GM18861 (cell line): Measurements from ENCODE around the gene PIPOX.

Experiments
- ATAC-seq: cut with Tn5 transposase; IDR thresholded peaks from one replicate; pipeline ENCODE4 v1.9.1; 2021; ENCODE audit not compliant: unreplicated experiment

The PIPOX gene

GRCh38 chr17:29018788-29019474 is 24.0 kb upstream of the PIPOX start:
- ATAC-seq, result no peak

GRCh38 chr17:29019475-29020181 is 23.3 kb upstream of the PIPOX start:
- ATAC-seq, result no peak

GRCh38 chr17:29020576-29020975 is 22.4 kb upstream of the PIPOX start:
- ATAC-seq, result no peak

GRCh38 chr17:29021226-29021625 is 21.7 kb upstream of the PIPOX start:
- no peak for ATAC-seq

- ATAC-seq, result no peak
These were observed 20.9 kb upstream of the PIPOX start for GRCh38 chr17:29022074-29022473.

GRCh38 chr17:29024316-29024952 is 18.5 kb upstream of the PIPOX start:
- no peak for ATAC-seq

GRCh38 chr17:29031488-29031887 is 11.5 kb upstream of the PIPOX start:
- ATAC-seq, result no peak

GRCh38 chr17:29032013-29032856 is 10.7 kb upstream of the PIPOX start:
- no peak for ATAC-seq

GRCh38 chr17:29032857-29033197 is 10.1 kb upstream of the PIPOX start:
- no peak for ATAC-seq

- no peak for ATAC-seq
These were observed 8.4 kb upstream of the PIPOX start for GRCh38 chr17:29034510-29034909.

- no peak for ATAC-seq
These were observed 6.4 kb upstream of the PIPOX start for GRCh38 chr17:29036584-29036983.

- no peak for ATAC-seq
These were observed 5.2 kb upstream of the PIPOX start for GRCh38 chr17:29037739-29038084.

GRCh38 chr17:29038085-29038795 is 4.7 kb upstream of the PIPOX start:
- ATAC-seq, result no peak

- no peak for ATAC-seq
These were observed 3.0 kb upstream of the PIPOX start for GRCh38 chr17:29039764-29040598.

GRCh38 chr17:29041091-29041490 is 1.9 kb upstream of the PIPOX start:
- ATAC-seq, result no peak

- no peak for ATAC-seq
These were observed 1.4 kb upstream of the PIPOX start for GRCh38 chr17:29041571-29041970.

GRCh38 chr17:29042026-29042678 is 789 bp upstream of the PIPOX start:
- no peak for ATAC-seq

- no peak for ATAC-seq
These were observed 701 bp downstream of the PIPOX start for GRCh38 chr17:29043539-29044145.

- no peak for ATAC-seq
These were observed 2.1 kb downstream of the PIPOX start for GRCh38 chr17:29045026-29045425.
